Kidney epithelial cell (primary cell): Measurements from ENCODE around the gene TOMM20. TPM values are rescaled to one million over a fixed set of nuclear protein-coding genes. Genes with fewer than 3 reads are reported as not detected.

Source experiments
- DNase-seq: peaks from one replicate; pipeline ENCODE4 v3.0.0-alpha.2; 2010; ENCODE audit warnings: low read depth
- H3K27me3 ChIP-seq: 2 replicates; pipeline ENCODE4 v1.6.0; 2011; ENCODE audit warnings: low read length; ENCODE audit not compliant: control insufficient read depth, insufficient read depth
- H3K36me3 ChIP-seq: 2 replicates; pipeline ENCODE4 v1.5.1; 2011; ENCODE audit warnings: low read length; ENCODE audit not compliant: control insufficient read depth, insufficient read depth
- H3K4me3 ChIP-seq: 2 replicates; pipeline ENCODE4 v1.5.1; 2011; ENCODE audit warnings: low read depth, mild to moderate bottlenecking, control low read depth, low read length
- total RNA-seq: library from RNA; depleted of rRNA; stranded (reverse); fragments of >200 nt; gene quantifications from 2 replicates; pipeline ENCODE4 v1.2.3, GENCODE V29; 2015
- TF ChIP-seq, protein P1 (sequence below): IDR thresholded peaks from 2 replicates; pipeline ENCODE4 v1.5.1; 2011; ENCODE audit warnings: mild to moderate bottlenecking, moderate library complexity, low read length, control low read depth, inconsistent platforms; ENCODE audit not compliant: insufficient read depth, poor library complexity, severe bottlenecking

TOMM20 gene
- total RNA-seq: 128 and 139 TPM in 2 replicates

DNA sequence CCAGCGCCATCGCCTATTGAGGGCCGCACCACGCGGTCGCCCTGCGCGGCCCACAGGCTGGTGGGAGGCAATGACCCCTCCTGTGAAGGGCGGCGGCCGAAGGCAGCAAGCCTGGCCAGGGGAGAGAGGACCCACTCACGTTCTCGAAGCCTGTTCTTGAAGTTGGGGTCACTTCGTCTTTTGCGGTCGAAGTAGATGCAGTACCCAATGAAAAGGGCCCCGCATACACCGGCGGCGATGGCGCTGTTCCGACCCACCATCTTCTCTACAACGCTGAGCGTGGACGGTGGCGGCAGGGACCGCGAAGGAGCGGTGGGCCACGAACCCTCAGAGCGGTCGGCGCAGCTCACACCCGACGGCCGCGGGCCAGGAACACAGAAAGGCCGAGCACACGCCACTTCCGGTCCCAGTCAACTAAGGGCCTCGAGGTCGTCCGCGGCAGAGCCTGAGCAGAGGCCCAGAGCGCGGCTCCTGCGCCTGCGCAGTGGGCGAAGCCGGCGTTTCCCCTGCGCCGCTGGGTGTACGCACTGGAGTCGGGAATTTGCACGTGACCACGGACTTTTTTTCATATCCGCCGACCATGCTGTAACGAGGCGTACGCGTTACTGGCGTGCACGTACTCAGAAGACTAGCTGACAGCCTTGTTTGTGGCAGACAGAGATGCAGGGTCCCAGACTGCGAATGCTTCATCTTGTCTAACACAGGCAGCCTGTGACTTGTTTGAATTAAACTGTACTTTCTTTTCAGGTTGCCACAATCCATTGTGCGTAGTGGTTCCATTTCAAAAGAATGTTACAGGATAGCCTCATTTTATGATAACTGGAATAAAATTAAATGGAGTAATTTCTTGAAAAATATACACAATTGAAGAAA is at the start of gene TOMM20:
TOMM20 (minus strand) TSS at position 382 of the 873 bp plus-strand sequence; CDS start at position 260, 122 bp downstream.
- DNase-seq: peak; percentile 81
- Histone ChIP-seq H3K27me3 (no peaks in the 10 kb centered on the region), H3K4me3 (peak within 1 kb of the TSS; percentile 91), H3K36me3 (peaks cover 1% of the 10 kb centered on the region)
- TF ChIP-seq, protein P1, sequence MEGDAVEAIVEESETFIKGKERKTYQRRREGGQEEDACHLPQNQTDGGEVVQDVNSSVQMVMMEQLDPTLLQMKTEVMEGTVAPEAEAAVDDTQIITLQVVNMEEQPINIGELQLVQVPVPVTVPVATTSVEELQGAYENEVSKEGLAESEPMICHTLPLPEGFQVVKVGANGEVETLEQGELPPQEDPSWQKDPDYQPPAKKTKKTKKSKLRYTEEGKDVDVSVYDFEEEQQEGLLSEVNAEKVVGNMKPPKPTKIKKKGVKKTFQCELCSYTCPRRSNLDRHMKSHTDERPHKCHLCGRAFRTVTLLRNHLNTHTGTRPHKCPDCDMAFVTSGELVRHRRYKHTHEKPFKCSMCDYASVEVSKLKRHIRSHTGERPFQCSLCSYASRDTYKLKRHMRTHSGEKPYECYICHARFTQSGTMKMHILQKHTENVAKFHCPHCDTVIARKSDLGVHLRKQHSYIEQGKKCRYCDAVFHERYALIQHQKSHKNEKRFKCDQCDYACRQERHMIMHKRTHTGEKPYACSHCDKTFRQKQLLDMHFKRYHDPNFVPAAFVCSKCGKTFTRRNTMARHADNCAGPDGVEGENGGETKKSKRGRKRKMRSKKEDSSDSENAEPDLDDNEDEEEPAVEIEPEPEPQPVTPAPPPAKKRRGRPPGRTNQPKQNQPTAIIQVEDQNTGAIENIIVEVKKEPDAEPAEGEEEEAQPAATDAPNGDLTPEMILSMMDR: no peak

DNA sequence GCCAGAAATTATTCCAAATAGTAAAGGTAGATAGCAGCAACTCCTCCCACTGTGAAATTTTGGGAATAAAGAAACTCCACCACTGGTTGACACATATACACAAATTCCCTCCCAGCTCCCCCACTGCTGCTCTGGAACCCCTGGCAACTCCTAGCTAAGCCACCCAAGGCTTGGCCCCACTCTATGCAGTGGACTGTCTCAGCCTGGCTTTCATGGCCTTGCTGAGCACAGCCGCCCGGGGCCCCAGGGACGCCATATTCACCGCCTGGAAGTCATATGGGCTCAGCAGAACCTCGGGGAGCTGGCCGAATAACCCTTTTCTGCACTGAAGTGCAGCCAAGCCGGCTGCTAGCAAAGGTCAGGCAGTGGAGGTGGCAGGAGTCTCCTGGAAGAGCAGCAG is 47.8 kb upstream of the TOMM20 start:
- Histone ChIP-seq H3K27me3 (no peaks in the 10 kb centered on the region), H3K36me3 (no peaks in the 10 kb centered on the region), H3K4me3 (no peak overlapping the region)
- no peak for DNase-seq
- TF ChIP-seq, protein P1: no peak

DNA sequence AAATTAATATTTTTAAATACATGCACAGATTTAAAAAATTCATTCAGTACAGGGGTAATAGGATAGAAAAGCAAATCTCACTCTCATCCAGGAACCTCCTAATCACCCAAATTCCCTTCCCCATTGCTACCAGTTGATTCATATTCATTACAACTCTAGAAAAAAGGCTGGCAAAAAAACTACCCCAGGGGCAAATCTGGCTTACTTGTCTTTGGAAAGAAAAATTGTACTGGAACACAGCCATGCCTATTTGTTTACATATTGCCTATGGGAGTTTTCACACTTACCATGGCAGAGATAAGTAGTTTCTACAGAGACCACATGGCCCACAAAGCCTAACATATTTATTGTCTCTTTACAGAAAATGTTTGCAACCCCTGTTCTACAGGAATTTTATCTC is 41.3 kb upstream of the TOMM20 start:
- H3K4me3 ChIP-seq: no peak overlapping the region
- H3K27me3 ChIP-seq: no peaks in the 10 kb centered on the region
- no peaks in the 10 kb centered on the region for H3K36me3 ChIP-seq
- no peak for DNase-seq
- TF ChIP-seq, protein P1: no peak

GRCh38 chr1:235168375-235168774 is 39.7 kb upstream of the TOMM20 start:
- no peaks in the 10 kb centered on the region for H3K36me3 ChIP-seq
- TF ChIP-seq, protein P1: no peak
- no peaks in the 10 kb centered on the region for H3K27me3 ChIP-seq
- no peak overlapping the region for H3K4me3 ChIP-seq
- DNase-seq: no peak

- H3K4me3 ChIP-seq: peak overlapping the region; percentile 88
- no peaks in the 10 kb centered on the region for H3K27me3 ChIP-seq
- H3K36me3 ChIP-seq: peaks cover 2% of the 10 kb centered on the region
- TF ChIP-seq, protein P1: no peak
- no peak for DNase-seq
These were observed 33.2 kb upstream of the TOMM20 start for GRCh38 chr1:235161685-235162327.
